Gastrocnemius medialis (tissue), 4 donors: ENCODE data around the gene KIF16B. TPM values are rescaled to one million over a fixed set of nuclear protein-coding genes. Genes with fewer than 3 reads are reported as not detected.

Experiments used
- ATAC-seq, 2 donors: fragments of 150-250 bp; one replicate each; pipeline ENCODE4 v1.9.1; 2016
- DNase-seq, 2 donors: peaks; one replicate each; pipeline ENCODE4 v3.0.0-alpha.2; 2019
- H3K27ac ChIP-seq, 4 donors: fragments of 200-600 bp; sonication (generic); 1 replicate in 1 of 4; 2 replicates in 3 of 4; pipeline ENCODE4 v1.5.1; 2016 to 2018; ENCODE audit warnings: mild to moderate bottlenecking in 2 of 4, moderate library complexity in 1 of 4
- H3K27me3 ChIP-seq, 3 donors: fragments of 200-600 bp; sonication (generic) in 2 of 3; 1 replicate in 1 of 3; 2 replicates in 2 of 3; pipeline versions ENCODE4 v1.5.1 to v1.6.0; 2016 to 2019; ENCODE audit warnings: mild to moderate bottlenecking in 1 of 3, moderate library complexity in 1 of 3
- H3K36me3 ChIP-seq, 2 donors: fragments of 200-600 bp; sonication (generic) in 1 of 2; one replicate each; pipeline ENCODE4 v1.5.1; 2017 to 2018
- H3K4me1 ChIP-seq, 2 donors: fragments of 200-600 bp; sonication (generic) in 1 of 2; one replicate each; pipeline ENCODE4 v1.5.1; 2016 to 2017; ENCODE audit warnings: mild to moderate bottlenecking in 2 of 2
- H3K4me3 ChIP-seq, 4 donors: fragments of 200-600 bp; sonication (generic) in 3 of 4; 1 replicate in 1 of 4; 2 replicates in 3 of 4; pipeline ENCODE4 v1.5.1; 2016 to 2019; ENCODE audit warnings: mild to moderate bottlenecking in 2 of 4
- H3K9me3 ChIP-seq, 3 donors: fragments of 200-600 bp; sonication (generic) in 2 of 3; 1 replicate in 1 of 3; 2 replicates in 2 of 3; pipeline ENCODE4 v1.5.1; 2016 to 2019
- POLR2A ChIP-seq, 2 donors: fragments of 450-650 bp; IDR thresholded peaks; one replicate each; pipeline ENCODE4 v1.6.1; 2017; ENCODE audit warnings: antibody characterized with exemption in 2 of 2, mild to moderate bottlenecking in 2 of 2, moderate library complexity in 2 of 2
- in situ Hi-C, 4 donors: fragments of 200-750 bp; cut with MboI; loops; one replicate each; pipeline versions ENCODE4 v1.15.0 to v1.8.0; 2017; ENCODE audit warnings: low sequenced_read_pairs in 4 of 4
- intact Hi-C: fragments of 100-400 bp; cut with DNase I; formaldehyde crosslinking; loops from one replicate; pipeline ENCODE4 v1.15.1; 2023; ENCODE audit warnings: low total_unique reads
- total RNA-seq, 4 donors: library from RNA; depleted of rRNA; stranded (reverse); fragments of >200 nt; gene quantifications; one replicate each; pipeline versions ENCODE4 v1.1.0 to v1.2.3, GENCODE V29; 2016
- TF ChIP-seq, protein P1 (sequence below), 5 experiments: fragments of 450-650 bp in 3 of 5; fragments of 200-600 bp in 2 of 5; sonication (generic) in 2 of 5; IDR thresholded peaks in 4 of 5; conservative IDR thresholded peaks in 1 of 5; 1 replicate in 4 of 5; 2 replicates in 1 of 5; pipeline ENCODE4 v1.5.1; 2016 to 2019; ENCODE audit warnings: antibody characterized with exemption in 5 of 5, mild to moderate bottlenecking in 3 of 5, moderate library complexity in 3 of 5

KIF16B gene
- total RNA-seq, 4 donors from 2014 or later, result 13.4 to 23.9 (median 20.0) TPM

DNA sequence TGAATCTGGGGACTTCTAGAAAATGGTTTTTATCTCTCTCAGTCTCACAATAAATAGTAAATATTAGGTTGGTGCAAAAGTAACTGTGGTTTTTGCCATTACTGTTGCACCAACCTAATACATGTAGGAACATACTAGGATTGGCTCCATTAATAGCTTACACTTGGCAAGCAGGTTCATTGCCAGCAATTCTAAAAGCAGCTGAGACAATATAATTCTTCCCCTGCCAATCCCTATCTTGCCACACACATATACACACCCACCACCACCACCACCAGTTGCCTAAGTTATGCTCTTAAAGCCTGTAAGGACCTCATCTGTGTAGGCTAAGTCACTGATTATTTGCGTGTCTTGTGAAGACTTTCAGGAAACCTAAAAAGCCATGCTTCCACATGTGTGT lies 145.1 kb downstream of the KIF16B start:
- intact Hi-C loops, result no loop called here
- H3K4me3 ChIP-seq, result no peak overlapping the region
- DNase-seq (no peak), ATAC-seq (peak in 1 of 2 donors; percentile 33)
- TF ChIP-seq POLR2A (IDR thresholded peaks at IDR 0.05), result no peak
- TF ChIP-seq, protein P1, sequence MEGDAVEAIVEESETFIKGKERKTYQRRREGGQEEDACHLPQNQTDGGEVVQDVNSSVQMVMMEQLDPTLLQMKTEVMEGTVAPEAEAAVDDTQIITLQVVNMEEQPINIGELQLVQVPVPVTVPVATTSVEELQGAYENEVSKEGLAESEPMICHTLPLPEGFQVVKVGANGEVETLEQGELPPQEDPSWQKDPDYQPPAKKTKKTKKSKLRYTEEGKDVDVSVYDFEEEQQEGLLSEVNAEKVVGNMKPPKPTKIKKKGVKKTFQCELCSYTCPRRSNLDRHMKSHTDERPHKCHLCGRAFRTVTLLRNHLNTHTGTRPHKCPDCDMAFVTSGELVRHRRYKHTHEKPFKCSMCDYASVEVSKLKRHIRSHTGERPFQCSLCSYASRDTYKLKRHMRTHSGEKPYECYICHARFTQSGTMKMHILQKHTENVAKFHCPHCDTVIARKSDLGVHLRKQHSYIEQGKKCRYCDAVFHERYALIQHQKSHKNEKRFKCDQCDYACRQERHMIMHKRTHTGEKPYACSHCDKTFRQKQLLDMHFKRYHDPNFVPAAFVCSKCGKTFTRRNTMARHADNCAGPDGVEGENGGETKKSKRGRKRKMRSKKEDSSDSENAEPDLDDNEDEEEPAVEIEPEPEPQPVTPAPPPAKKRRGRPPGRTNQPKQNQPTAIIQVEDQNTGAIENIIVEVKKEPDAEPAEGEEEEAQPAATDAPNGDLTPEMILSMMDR (IDR thresholded peaks at IDR 0.05 in 4 of 5, conservative IDR thresholded peaks at IDR 0.05 in 1 of 5), result no peak
- H3K9me3 ChIP-seq, result no peaks in the 10 kb centered on the region
- H3K36me3 ChIP-seq, result peaks cover 0 to 30% of the 10 kb centered on the region in 2 donors
- no peaks in the 10 kb centered on the region for H3K4me1 ChIP-seq
- H3K27me3 ChIP-seq, result no peaks in the 10 kb centered on the region
- in situ Hi-C loops, result no loop called here
- no peak overlapping the region for H3K27ac ChIP-seq

DNA sequence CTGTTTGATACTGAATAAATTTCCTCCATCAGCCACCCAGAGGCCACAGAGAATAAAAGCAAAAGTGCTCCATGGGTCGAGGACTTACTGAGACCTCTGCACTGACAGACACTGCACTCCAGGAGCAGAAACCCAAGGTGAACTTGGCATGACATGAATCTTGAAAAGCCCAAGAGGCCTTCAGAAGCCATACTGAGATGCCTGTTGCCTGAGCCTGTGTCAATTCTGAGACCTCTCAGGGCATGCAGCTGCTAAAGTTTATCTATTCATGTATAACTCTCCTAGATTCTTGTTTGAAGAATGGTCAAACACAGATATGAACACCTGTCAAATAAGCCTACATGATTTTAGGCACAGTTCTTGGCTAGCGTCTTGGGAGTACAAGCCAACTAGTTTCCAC lies 145.7 kb downstream of the KIF16B start:
- H3K27ac ChIP-seq, result no peak overlapping the region
- in situ Hi-C loops, result no loop called here
- no peak for DNase-seq
- no peak for ATAC-seq
- TF ChIP-seq, protein P1 (IDR thresholded peaks at IDR 0.05 in 4 of 5, conservative IDR thresholded peaks at IDR 0.05 in 1 of 5), result no peak
- TF ChIP-seq POLR2A (IDR thresholded peaks at IDR 0.05), result no peak
- intact Hi-C loops, result no loop called here
- H3K36me3 ChIP-seq, result peaks cover 0 to 34% of the 10 kb centered on the region in 2 donors
- no peaks in the 10 kb centered on the region for H3K4me1 ChIP-seq
- H3K27me3 ChIP-seq, result no peaks in the 10 kb centered on the region
- H3K4me3 ChIP-seq, result no peak overlapping the region
- H3K9me3 ChIP-seq, result peaks cover 0 to 4% (median 0%) of the 10 kb centered on the region in 3 donors

DNA sequence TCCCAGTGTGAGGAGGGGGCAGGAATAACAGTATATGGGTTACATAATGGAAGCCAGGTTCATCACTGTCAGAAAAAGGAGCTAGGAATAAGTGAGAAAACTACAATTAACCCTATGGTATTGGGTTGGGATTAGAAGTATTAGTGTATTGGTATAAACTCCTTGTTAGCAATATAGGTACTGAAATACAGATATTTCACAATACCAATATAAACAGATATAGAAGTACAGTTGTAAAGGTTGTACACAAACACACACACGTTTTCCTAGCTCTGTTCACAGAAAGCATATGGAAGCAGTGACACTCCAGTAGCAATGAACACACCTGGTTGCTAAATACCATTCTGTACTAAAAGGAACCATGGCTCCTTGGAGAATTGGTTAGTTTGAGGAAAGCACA lies 148.5 kb downstream of the KIF16B start:
- TF ChIP-seq, protein P1 (IDR thresholded peaks at IDR 0.05 in 4 of 5, conservative IDR thresholded peaks at IDR 0.05 in 1 of 5), result no peak
- TF ChIP-seq POLR2A (IDR thresholded peaks at IDR 0.05), result no peak
- in situ Hi-C loops (no loop called here), intact Hi-C loops (no loop called here)
- H3K36me3 ChIP-seq, result peaks cover 0 to 34% of the 10 kb centered on the region in 2 donors
- no peak overlapping the region for H3K27ac ChIP-seq
- H3K27me3 ChIP-seq, result no peaks in the 10 kb centered on the region
- H3K4me3 ChIP-seq, result no peak overlapping the region
- ATAC-seq, result no peak
- peaks cover under 1 to 4% of the 10 kb centered on the region in 2 donors for H3K4me1 ChIP-seq
- no peak for DNase-seq
- H3K9me3 ChIP-seq, result peaks cover 0 to 4% (median 0%) of the 10 kb centered on the region in 3 donors

DNA sequence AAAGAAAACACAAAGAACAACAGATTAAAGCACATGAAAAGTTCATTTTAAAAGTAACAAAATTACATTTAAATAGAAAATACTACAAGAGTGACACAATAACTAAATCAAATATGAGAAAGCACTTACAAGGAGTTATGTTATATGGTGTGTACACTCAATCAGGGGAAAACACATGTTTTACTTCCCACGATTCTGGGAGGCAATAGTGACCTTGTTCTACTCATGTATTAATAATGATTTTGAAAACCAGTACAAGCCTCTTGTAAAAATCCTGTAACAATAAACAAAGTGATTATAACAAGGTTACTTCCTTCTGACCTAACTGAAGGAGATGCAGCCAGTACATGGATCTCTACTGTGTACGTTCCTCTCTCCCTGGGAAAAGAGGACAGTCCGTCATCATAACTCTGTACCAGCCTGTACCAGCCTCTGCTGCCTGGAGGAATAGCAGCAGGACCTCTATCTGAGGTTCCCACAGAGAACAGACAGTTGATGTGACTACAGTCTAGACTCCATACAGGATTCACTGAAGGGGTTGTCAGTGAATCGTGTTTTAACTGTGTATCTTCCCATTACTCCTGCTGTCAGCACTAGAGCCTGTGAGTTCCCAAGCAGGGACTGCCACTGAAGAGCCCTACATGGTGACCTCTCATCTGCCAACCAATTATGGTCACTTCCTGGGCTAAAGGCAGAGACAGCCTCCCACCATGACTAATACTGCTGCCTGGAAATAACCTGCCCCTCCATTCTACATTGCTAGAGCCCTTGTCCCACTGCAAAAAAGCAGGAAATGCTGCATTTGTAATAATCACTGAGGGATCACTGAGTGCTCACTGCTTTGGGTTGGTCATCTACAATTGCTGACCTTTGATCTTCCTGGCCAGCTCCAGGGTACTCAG lies 149.7 kb downstream of the KIF16B start:
- intact Hi-C loops, result no loop called here
- no peak for ATAC-seq
- in situ Hi-C loops, result no loop called here
- no peak overlapping the region for H3K4me3 ChIP-seq
- TF ChIP-seq, protein P1 (IDR thresholded peaks at IDR 0.05 in 4 of 5, conservative IDR thresholded peaks at IDR 0.05 in 1 of 5), result no peak
- no peak for TF ChIP-seq POLR2A (IDR thresholded peaks at IDR 0.05)
- H3K27ac ChIP-seq, result no peak overlapping the region
- peaks cover 8 to 9% of the 10 kb centered on the region in 2 donors for H3K4me1 ChIP-seq
- no peaks in the 10 kb centered on the region for H3K27me3 ChIP-seq
- H3K36me3 ChIP-seq, result peaks cover 0 to 27% of the 10 kb centered on the region in 2 donors
- no peak for DNase-seq
- H3K9me3 ChIP-seq, result peaks cover 0 to 4% (median 0%) of the 10 kb centered on the region in 3 donors
